ELR (cell line): ENCODE results near the gene RTL9.

Source experiments
- DNase-seq: peaks from one replicate; pipeline ENCODE4 v3.0.0-alpha.2; 2015; ENCODE audit warnings: low read depth

Gene RTL9

GRCh38 chrX:110341189-110342035 is 17.2 kb upstream of the RTL9 start:
- peak; percentile 88 for DNase-seq

DNA sequence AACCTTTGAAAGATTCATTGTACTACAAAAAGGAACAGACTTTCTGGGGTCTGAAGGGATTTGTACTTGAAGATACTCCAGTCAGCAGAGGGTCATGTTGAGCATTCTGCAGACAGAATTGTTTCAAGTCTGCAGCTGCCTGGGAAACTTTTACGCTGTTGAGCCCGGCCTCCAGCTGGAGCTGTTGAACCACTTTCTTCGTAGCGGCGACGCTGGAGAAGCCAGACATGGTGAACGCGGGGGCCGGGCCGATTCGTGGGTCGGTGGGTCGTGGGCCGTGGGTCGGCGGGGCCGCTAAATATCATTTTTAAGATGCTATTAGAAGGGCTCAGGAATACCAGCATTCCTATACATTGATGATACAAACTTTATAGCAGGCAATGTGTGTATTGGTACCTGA is 12.0 kb upstream of the RTL9 start:
- no peak for DNase-seq

DNA sequence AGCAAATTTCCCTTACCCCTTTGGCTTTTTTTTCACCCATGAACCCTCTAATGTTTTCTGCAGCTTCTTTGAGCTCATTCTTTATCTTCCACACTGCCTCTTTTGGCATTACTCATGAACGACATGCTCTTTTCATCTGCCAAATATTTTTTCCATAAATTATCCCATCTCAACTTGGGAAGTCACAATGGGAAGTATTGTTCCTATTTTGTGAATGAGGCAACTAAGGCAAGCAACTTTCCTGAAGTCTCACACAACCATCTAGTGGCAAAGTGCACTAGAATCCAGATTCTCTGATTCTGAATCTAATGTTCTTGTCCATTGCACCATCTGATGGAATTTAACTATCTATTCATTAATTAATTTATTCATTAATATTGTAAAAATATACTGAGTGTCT is 625 bp downstream of the RTL9 start:
- DNase-seq = no peak

DNA sequence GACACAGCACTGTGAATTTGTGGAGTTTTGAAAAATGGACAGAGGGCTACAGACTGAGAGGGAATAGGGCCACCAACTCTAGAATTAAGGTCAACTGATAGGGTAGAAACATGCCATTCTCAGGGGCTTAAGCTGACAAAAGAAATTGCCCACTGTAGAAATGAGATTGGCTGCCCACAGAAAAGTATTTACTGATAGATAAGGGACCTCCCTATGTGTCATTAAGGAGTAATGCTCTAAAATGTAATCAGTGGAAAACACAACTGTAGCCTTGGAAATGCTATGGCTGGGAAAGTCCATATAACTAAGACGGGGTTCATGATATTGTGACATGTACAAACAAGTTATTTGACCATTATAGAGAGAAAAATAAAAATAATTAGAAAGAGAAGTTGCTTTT is 4.6 kb downstream of the RTL9 start:
- no peak for DNase-seq

- no peak for DNase-seq
Measured at GRCh38 chrX:110373310-110373709, 14.7 kb downstream of the RTL9 start.

DNA sequence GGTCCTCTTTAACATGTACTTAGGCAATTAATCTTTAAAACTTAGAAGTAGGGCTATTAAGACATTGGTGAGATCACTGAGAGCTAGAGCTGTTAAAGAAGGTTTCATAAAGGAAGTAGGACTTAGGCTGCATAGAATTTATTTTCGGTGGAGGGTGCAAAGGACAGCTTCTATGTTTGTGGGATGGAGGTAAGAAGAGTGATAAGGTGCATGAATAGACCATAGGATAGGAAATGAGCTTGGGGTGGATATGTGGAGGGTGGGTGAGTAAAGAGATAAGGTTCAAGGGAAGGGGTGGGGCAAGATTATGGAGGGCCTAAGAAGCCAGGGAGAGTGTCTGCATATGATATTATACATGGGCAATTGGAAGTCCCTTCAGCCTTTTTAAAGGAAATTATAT is 15.9 kb downstream of the RTL9 start:
- DNase-seq = no peak

DNA sequence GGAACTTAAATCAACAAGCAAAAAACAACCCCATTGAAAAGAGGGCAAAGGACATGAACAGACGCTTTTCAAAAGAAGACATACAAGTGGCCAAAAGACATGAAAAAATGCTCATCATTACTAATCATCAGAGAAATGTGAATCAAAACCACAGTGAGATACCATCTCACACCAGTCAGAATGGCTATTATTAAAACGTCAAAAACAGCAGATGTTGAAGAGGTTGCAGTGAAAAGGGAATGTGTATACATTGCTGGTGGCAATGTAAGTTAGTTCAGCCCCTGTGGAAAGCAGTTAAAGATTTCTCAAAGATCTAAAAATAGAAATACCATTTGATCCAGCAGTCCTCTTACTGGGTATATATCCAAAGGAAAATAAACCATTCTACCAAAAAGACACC is 22.6 kb downstream of the RTL9 start:
- DNase-seq = peak; percentile 58

GRCh38 chrX:110383414-110383813 is 24.8 kb downstream of the RTL9 start:
- peak; percentile 74 for DNase-seq

- DNase-seq = peak; percentile 80
Measured at GRCh38 chrX:110384490-110384889, 25.8 kb downstream of the RTL9 start.

DNA sequence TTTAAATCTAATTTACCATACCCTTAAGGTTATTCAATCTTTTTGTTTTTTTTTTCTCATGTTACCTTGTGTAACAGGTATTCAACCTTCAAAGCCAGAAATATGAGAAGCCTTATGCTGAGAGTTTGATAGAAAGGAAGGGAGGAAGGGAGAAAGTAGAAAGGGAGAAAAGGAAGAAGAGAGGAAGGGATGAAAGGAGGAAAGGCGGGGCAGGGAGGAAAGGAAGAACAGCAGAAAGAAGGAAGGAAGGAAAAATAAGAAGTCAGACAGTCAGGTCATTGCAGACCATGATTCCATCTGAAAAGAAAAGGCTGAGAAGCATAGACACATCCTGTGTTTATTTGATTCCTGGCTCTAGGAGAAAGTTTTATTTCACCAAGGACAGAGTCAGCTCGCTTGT is 30.9 kb downstream of the RTL9 start:
- no peak for DNase-seq

- no peak for DNase-seq
Measured at GRCh38 chrX:110391086-110391485, 32.4 kb downstream of the RTL9 start.

DNA sequence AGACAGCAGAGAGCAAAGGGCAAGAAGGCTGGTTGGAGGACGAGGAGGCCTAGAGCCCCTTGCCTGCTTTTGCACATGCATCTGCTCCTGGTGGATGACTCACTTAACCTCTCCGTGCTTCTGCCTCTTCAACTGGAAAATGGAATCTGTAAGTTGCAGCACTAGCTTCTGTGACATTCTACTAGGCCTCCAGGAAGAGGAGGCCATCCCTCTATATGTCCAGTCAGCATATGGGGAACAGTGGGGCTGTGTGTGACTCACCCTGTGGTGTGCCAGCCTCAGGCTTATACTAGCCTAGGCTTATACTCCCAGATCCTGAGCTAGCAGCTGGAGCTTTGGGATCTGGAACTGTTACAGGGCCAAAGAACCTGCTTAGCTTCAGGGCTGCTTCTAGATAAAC is 36.0 kb downstream of the RTL9 start:
- DNase-seq = peak; percentile 87

- peak; percentile 30 for DNase-seq
Measured at GRCh38 chrX:110395877-110396276, 37.2 kb downstream of the RTL9 start.

- DNase-seq = no peak
Measured at GRCh38 chrX:110396735-110397134, 38.1 kb downstream of the RTL9 start.

GRCh38 chrX:110397339-110397738 is 38.7 kb downstream of the RTL9 start:
- DNase-seq = no peak

GRCh38 chrX:110397904-110398303 is 39.3 kb downstream of the RTL9 start:
- no peak for DNase-seq

- no peak for DNase-seq
Measured at GRCh38 chrX:110399497-110399896, 40.8 kb downstream of the RTL9 start.

DNA sequence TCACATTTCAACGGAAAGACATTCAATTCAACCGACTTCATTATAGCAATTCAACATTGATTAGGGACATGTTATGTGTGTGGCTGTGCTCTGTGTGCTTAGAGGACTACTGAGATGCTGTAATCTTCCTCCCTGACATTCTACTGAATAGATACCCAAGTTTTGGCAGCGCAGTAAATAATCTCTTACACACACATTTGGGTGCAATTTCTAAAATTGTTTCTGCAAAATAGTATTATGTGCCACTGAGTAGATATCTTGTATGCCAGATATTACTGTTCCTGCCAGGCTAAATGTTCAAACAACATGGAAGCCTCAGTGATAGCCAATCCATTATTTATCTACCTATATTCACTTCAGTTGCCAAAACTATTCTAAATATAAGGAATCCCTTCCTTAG is 41.3 kb downstream of the RTL9 start:
- no peak for DNase-seq

- no peak for DNase-seq
Measured at GRCh38 chrX:110401135-110401534, 42.5 kb downstream of the RTL9 start.

- DNase-seq = peak; percentile 81
Measured at GRCh38 chrX:110402091-110402849, 43.6 kb downstream of the RTL9 start.

DNA sequence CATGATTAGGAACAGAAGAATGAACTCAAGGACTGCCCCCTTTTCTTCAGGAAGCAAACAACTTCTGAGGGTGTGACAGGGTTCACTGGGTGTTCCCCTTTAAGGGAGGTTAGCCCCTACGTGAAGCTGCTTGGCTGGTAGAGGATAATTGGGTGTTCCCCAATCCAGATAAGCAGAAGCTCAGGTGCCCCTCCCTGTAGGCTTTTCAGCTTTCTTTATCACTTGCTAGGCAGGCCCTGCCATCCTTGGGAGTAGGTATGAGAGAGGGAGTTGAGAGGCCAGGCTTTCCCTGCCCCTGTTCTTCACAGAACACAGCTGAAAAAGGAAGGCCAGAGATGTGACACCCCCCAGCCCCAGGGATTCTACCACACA is 44.2 kb downstream of the RTL9 start:
- peak; percentile 22 for DNase-seq

- peak; percentile 43 for DNase-seq
Measured at GRCh38 chrX:110403441-110404238, 45.0 kb downstream of the RTL9 start.

GRCh38 chrX:110404376-110404775 is 45.7 kb downstream of the RTL9 start:
- no peak for DNase-seq
